Measurements from ENCODE around the gene MTCH2. TPM values are rescaled to one million over a fixed set of nuclear protein-coding genes. Genes with fewer than 3 reads are reported as not detected.
A peak's percentile ranks its signal among the peaks of the same experiment; 100 is the strongest.
"Not testable (repeated sequence)": the region's sequence is repeated elsewhere in the genome, so short reads cannot be mapped to it uniquely, and the experiment has no call there.

The MTCH2 gene
- total RNA-seq, 8 experiments from 2014 or later: 55.8 to 97.7 (median 82.2) TPM

DNA sequence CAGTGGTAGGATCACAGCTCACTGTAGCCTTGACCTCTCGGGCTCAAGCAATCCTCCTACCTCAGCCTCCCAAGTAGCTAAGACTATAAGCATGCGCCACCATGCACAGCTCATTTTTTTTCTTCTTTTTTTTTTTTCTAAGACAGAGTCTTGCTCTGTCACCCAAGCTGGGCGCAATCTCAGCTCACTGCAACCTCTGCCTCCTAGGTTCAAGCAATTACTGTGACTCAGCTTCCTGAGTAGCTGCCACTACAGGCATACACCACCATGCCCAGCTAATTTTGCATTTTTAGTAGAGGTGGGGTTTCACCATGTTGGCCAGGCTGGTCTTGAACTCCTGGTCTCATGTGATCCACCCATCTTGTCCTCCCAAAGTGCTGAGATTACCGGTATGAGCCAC, 22.6 kb upstream of the MTCH2 start:
- H3K4me3 ChIP-seq; H3K4me1 ChIP-seq (replicated peaks in 1 of 2); in situ Hi-C loops (cut with MboI; ENCODE audit: low pct_unique_long_range_greater_than_20kb in 2 of 9, low sequenced_read_pairs in 9 of 9, unreplicated experiment in 9 of 9); ATAC-seq (replicated peaks in 6 of 8); H3K27ac ChIP-seq: not testable (repeated sequence)
- WGBS, 10 experiments: 75 to 100% (median 93%) methylated on average over 1 to 3 of the region's 4 CpGs; no CpG with 5 or more reads in 1 of the 10 experiments

DNA sequence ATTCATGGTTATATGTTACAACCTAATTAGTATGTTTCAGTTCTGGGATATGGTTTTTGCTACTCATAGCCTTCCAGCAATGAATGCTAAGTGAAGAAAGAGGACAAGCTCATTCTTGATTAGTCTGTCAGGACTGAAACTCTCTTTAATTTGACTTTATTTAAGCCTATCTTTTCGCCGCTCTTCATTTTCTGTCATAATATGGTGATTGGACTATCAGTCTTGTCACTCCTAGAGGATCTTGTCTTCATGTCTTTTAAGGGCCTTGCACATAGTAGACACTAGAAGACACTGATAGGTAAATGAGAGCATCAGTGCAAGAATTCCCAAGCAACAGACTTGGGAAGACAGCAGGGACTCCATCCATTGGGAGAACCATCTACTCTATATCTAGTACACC, 18.9 kb upstream of the MTCH2 start:
- no peak overlapping the region for H3K27ac ChIP-seq
- ATAC-seq (replicated peaks in 6 of 8): no peak
- H3K4me3 ChIP-seq: no peak overlapping the region
- H3K4me1 ChIP-seq (replicated peaks in 1 of 2): no peaks in the 10 kb centered on the region
- in situ Hi-C loops (cut with MboI; ENCODE audit: low pct_unique_long_range_greater_than_20kb in 2 of 9, low sequenced_read_pairs in 9 of 9, unreplicated experiment in 9 of 9): no loop called here
- 67 to 100% (median 93%) methylated on average over 2 of the region's 2 CpGs; no CpG with 5 or more reads in 1 of the 10 experiments for WGBS, 10 experiments

DNA sequence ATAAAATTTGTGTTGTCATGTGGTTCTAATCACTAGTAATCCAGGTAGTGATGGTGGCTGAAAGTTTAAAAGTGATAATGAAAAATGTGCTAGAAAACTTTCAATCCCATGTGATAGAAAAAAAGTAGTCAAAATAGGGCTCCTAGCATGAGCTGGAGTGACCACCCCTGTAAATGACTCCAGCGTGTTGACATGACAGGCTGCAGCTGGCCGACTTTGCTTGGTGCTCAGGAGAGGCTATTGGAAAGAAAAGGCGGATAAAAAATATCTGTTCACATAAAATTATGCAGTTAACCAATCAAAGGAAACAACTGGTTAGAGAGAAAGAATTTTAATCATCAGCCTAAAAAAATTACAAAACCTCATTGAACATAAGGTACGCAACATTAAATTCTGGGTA, 16.9 kb upstream of the MTCH2 start:
- in situ Hi-C loops (cut with MboI; ENCODE audit: low pct_unique_long_range_greater_than_20kb in 2 of 9, low sequenced_read_pairs in 9 of 9, unreplicated experiment in 9 of 9): no loop called here
- ATAC-seq (replicated peaks in 6 of 8): no peak
- Histone ChIP-seq H3K4me3 (no peak overlapping the region), H3K27ac (no peak overlapping the region), H3K4me1 (replicated peaks in 1 of 2) (no peaks in the 10 kb centered on the region)
- 46 to 100% (median 77%) methylated on average over 1 to 4 of the region's 4 CpGs; no CpG with 5 or more reads in 1 of the 10 experiments for WGBS, 10 experiments

- ATAC-seq (replicated peaks in 6 of 8): no peak
- H3K27ac ChIP-seq: no peak overlapping the region
- in situ Hi-C loops (cut with MboI; ENCODE audit: low pct_unique_long_range_greater_than_20kb in 2 of 9, low sequenced_read_pairs in 9 of 9, unreplicated experiment in 9 of 9): no loop called here
- WGBS, 10 experiments: 17 to 100% (median 58%) methylated on average over 1 to 6 of the region's 6 CpGs
- H3K4me3 ChIP-seq: no peak overlapping the region
- H3K4me1 ChIP-seq (replicated peaks in 1 of 2): no peaks in the 10 kb centered on the region
Measured at GRCh38 chr11:47656260-47656885, 14.0 kb upstream of the MTCH2 start.

DNA sequence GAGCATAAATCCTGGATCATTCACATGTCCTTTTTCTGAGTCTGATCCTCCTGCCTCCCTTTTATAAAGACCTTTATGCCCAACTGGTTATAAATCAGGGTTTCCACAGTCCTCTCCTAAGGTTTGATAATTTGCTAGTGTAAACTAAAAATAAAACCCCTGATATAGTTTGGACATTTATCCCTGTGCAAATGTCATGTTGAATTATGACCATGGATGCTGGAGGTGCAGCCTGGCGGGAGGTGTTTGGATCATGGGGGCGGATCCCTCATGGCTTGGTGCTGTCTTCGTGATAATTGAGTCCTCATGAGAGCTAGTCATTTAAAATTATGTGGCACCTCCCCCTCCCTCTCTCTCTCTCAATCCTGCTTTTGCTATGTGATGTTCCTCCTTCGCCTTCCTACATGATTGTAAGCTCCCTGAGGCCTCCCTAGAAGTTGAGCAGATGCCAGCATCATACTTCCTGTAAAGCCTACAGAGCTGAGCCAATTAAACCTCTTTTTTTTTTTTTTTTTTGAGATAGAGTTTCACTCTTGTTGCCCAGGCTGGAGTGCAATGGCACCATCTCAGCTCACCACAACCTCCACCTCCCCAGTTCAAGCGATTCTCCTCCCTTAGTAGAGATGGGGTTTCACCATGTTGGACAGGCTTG, 9.6 kb upstream of the MTCH2 start:
- Histone ChIP-seq H3K4me1 (replicated peaks in 1 of 2) (no peaks in the 10 kb centered on the region), H3K4me3 (no peak overlapping the region), H3K27ac (no peak overlapping the region)
- peak in 3 of 8 experiments; percentile 49 to 72 (median 70) for ATAC-seq (replicated peaks in 6 of 8)
- in situ Hi-C loops (cut with MboI; ENCODE audit: low pct_unique_long_range_greater_than_20kb in 2 of 9, low sequenced_read_pairs in 9 of 9, unreplicated experiment in 9 of 9): no loop called here
- 50 to 100% (median 80%) methylated on average over 1 to 5 of the region's 5 CpGs; no CpG with 5 or more reads in 4 of the 10 experiments for WGBS, 10 experiments

DNA sequence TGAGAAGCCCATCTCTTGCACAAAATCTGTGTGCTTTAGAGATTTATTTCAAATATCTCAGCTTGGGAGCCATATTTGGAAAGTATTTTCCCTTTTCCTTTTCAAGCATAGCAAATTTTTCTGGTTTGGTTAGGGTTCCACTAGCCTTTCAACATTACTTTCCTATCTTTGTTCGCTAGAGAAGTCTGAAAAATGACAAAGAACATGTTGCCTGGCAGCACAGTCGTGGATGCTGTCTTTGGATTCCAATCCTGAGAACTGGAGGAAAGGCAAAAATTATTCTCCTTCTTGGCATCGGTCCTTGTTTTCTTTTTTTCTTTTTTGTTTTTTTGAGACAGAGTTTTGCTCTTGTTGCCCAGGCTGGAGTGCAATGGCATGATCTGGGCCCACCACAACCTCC, 6.9 kb upstream of the MTCH2 start:
- H3K27ac ChIP-seq: no peak overlapping the region
- in situ Hi-C loops (cut with MboI; ENCODE audit: low pct_unique_long_range_greater_than_20kb in 2 of 9, low sequenced_read_pairs in 9 of 9, unreplicated experiment in 9 of 9): loop anchor here in 1 of 9 experiments (25.0 kb wide), 1 partner anchor 88 kb away; no protein-coding TSS in a partner anchor
- peak in 1 of 8 experiments; percentile 62 for ATAC-seq (replicated peaks in 6 of 8)
- no peaks in the 10 kb centered on the region for H3K4me1 ChIP-seq (replicated peaks in 1 of 2)
- 19 to 100% (median 77%) methylated on average over 1 to 3 of the region's 3 CpGs for WGBS, 10 experiments
- H3K4me3 ChIP-seq: no peak overlapping the region

- Histone ChIP-seq H3K4me3 (no peak overlapping the region), H3K4me1 (replicated peaks in 1 of 2) (peaks cover 3 to 8% of the 10 kb centered on the region in 2 donors), H3K27ac (no peak overlapping the region)
- 63 to 94% (median 83%) methylated on average over 2 to 5 of the region's 6 CpGs; no CpG with 5 or more reads in 4 of the 10 experiments for WGBS, 10 experiments
- in situ Hi-C loops (cut with MboI; ENCODE audit: low pct_unique_long_range_greater_than_20kb in 2 of 9, low sequenced_read_pairs in 9 of 9, unreplicated experiment in 9 of 9): loop anchor here in 1 of 9 experiments (25.0 kb wide), 1 partner anchor 91 kb away; no protein-coding TSS in a partner anchor
- no peak for ATAC-seq (replicated peaks in 6 of 8)
Measured at GRCh38 chr11:47646019-47646418, 3.7 kb upstream of the MTCH2 start.

DNA sequence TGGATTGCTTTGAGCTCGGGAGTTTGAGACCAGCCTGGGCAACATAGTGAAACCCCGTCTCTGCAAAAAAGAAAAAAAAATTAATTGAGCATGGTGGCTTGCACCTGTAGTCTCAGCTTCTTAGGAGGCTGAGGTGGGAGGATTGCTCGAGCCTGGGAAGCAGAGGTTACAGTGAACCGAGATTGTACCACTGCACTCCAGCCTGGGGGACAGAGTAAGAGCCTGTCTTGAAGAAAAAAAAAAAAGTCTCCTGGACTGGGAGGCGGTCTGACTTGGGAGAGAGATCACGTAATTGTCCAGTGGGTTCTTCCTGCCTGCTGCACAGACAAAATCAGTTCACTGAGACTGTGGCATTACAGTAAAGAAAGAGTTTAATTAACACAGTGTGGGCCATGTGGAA, 3.1 kb upstream of the MTCH2 start:
- H3K4me1 ChIP-seq (replicated peaks in 1 of 2): peaks cover 5 to 11% of the 10 kb centered on the region in 2 donors
- H3K4me3 ChIP-seq: no peak overlapping the region
- H3K27ac ChIP-seq: no peak overlapping the region
- ATAC-seq (replicated peaks in 6 of 8): no peak
- 39 to 100% (median 79%) methylated on average over 1 to 5 of the region's 6 CpGs; no CpG with 5 or more reads in 2 of the 10 experiments for WGBS, 10 experiments
- in situ Hi-C loops (cut with MboI; ENCODE audit: low pct_unique_long_range_greater_than_20kb in 2 of 9, low sequenced_read_pairs in 9 of 9, unreplicated experiment in 9 of 9): loop anchor here in 1 of 9 experiments (25.0 kb wide), 1 partner anchor 92 kb away; no protein-coding TSS in a partner anchor

GRCh38 chr11:47641600-47642098, 710 bp downstream of the MTCH2 start:
- peaks cover 5 to 11% of the 10 kb centered on the region in 2 donors for H3K4me1 ChIP-seq (replicated peaks in 1 of 2)
- WGBS, 10 experiments: 0 to 8% (median 2%) methylated on average over 4 to 13 of the region's 14 CpGs; no CpG with 5 or more reads in 2 of the 10 experiments
- in situ Hi-C loops (cut with MboI; ENCODE audit: low pct_unique_long_range_greater_than_20kb in 2 of 9, low sequenced_read_pairs in 9 of 9, unreplicated experiment in 9 of 9): loop anchor here in 1 of 9 experiments (25.0 kb wide), 1 partner anchor 96 kb away; no protein-coding TSS in a partner anchor

GRCh38 chr11:47640506-47640905, 1.9 kb downstream of the MTCH2 start:
- in situ Hi-C loops (cut with MboI; ENCODE audit: low pct_unique_long_range_greater_than_20kb in 2 of 9, low sequenced_read_pairs in 9 of 9, unreplicated experiment in 9 of 9): loop anchor here in 1 of 9 experiments (25.0 kb wide), 1 partner anchor 97 kb away; no protein-coding TSS in a partner anchor
- peaks cover 5 to 11% of the 10 kb centered on the region in 2 donors for H3K4me1 ChIP-seq (replicated peaks in 1 of 2)
- not testable (repeated sequence) for ATAC-seq (replicated peaks in 6 of 8); H3K27ac ChIP-seq; H3K4me3 ChIP-seq
- 43 to 100% (median 96%) methylated on average over 1 to 6 of the region's 6 CpGs; no CpG with 5 or more reads in 4 of the 10 experiments for WGBS, 10 experiments

More at GRCh38 chr11:47641600-47642098, 710 bp downstream of the MTCH2 start:
- H3K4me3 ChIP-seq: peak overlapping the region; percentile 48 to 72 (median 65)
- H3K27ac ChIP-seq: peak overlapping the region; percentile 78 to 88
- no peak for ATAC-seq (replicated peaks in 6 of 8)

- WGBS, 10 experiments: 78 to 100% (median 98%) methylated on average over 1 to 8 of the region's 11 CpGs; no CpG with 5 or more reads in 2 of the 10 experiments
- not testable (repeated sequence) for ATAC-seq (replicated peaks in 6 of 8); H3K27ac ChIP-seq; H3K4me3 ChIP-seq; H3K4me1 ChIP-seq (replicated peaks in 1 of 2)
- in situ Hi-C loops (cut with MboI; ENCODE audit: low pct_unique_long_range_greater_than_20kb in 2 of 9, low sequenced_read_pairs in 9 of 9, unreplicated experiment in 9 of 9): loop anchor here in 1 of 9 experiments (25.0 kb wide), 1 partner anchor 101 kb away; no protein-coding TSS in a partner anchor
Measured at GRCh38 chr11:47636331-47636730, 6.0 kb downstream of the MTCH2 start.

GRCh38 chr11:47631473-47631872, 10.9 kb downstream of the MTCH2 start:
- no peak for ATAC-seq (replicated peaks in 6 of 8)
- no peak overlapping the region for H3K27ac ChIP-seq
- H3K4me3 ChIP-seq: no peak overlapping the region
- 71 to 100% (median 90%) methylated on average over 1 to 5 of the region's 5 CpGs; no CpG with 5 or more reads in 1 of the 10 experiments for WGBS, 10 experiments
- H3K4me1 ChIP-seq (replicated peaks in 1 of 2): no peaks in the 10 kb centered on the region
- in situ Hi-C loops (cut with MboI; ENCODE audit: low pct_unique_long_range_greater_than_20kb in 2 of 9, low sequenced_read_pairs in 9 of 9, unreplicated experiment in 9 of 9): loop anchor here in 1 of 9 experiments (25.0 kb wide), 1 partner anchor 106 kb away; no protein-coding TSS in a partner anchor

- in situ Hi-C loops (cut with MboI; ENCODE audit: low pct_unique_long_range_greater_than_20kb in 2 of 9, low sequenced_read_pairs in 9 of 9, unreplicated experiment in 9 of 9): loop anchor here in 1 of 9 experiments (25.0 kb wide), 1 partner anchor 109 kb away; no protein-coding TSS in a partner anchor
- H3K4me3 ChIP-seq: no peak overlapping the region
- no peaks in the 10 kb centered on the region for H3K4me1 ChIP-seq (replicated peaks in 1 of 2)
- no peak for ATAC-seq (replicated peaks in 6 of 8)
- H3K27ac ChIP-seq: no peak overlapping the region
- 83 to 100% (median 100%) methylated on average over 1 to 4 of the region's 4 CpGs; no CpG with 5 or more reads in 4 of the 10 experiments for WGBS, 10 experiments
Measured at GRCh38 chr11:47628026-47628425, 14.3 kb downstream of the MTCH2 start.

Data from motor neuron (in vitro differentiated cells).